ENCODE results near the gene SEMA4C. TPM values are rescaled to one million over a fixed set of nuclear protein-coding genes. Genes with fewer than 3 reads are reported as not detected.

Gene SEMA4C
- total and polyA plus RNA-seq, 11 donors: 11.7 to 29.6 (median 20.6) TPM

GRCh38 chr2:96856776-96857666 lies 12.9 kb downstream of the SEMA4C start:
- DNase-seq: peak in 3 of 5 donors; percentile 23 to 42 (median 37)
- ATAC-seq: peak in 1 of 4 donors; percentile 2
- no peak for TF ChIP-seq POLR2A (IDR thresholded peaks at IDR 0.05)
- TF ChIP-seq CTCF (IDR thresholded peaks at IDR 0.05): no peak
- no peaks in the 10 kb centered on the region for H3K27me3 ChIP-seq
- H3K9me3 ChIP-seq: no peaks in the 10 kb centered on the region
- intact Hi-C loops (cut with DNase I): loop anchor here in 3 of 10 donors (2.0 to 10.0 kb wide), 4 partner anchors 48 to 255 kb away; partner anchors contain the start of gene ANKRD36 (in 1 of the 3)
- 17 to 25% (median 20%) methylated on average over 18 to 27 of the region's 27 CpGs for WGBS, 4 donors
- H3K4me3 ChIP-seq: peak overlapping the region; percentile 54 to 97 (median 80)
- H3K36me3 ChIP-seq: peaks cover 0 to 50% (median 39%) of the 10 kb centered on the region in 9 donors
- peak overlapping the region; percentile 16 to 88 (median 80) for H3K27ac ChIP-seq
- peaks cover 0 to 47% (median 36%) of the 10 kb centered on the region in 12 donors for H3K4me1 ChIP-seq

- Histone ChIP-seq H3K27ac (no peak overlapping the region), H3K27me3 (no peaks in the 10 kb centered on the region), H3K36me3 (peaks cover 0 to 62% (median 56%) of the 10 kb centered on the region in 9 donors), H3K4me1 (peaks cover 0 to 18% (median 12%) of the 10 kb centered on the region in 12 donors), H3K9me3 (no peaks in the 10 kb centered on the region), H3K4me3 (no peak overlapping the region)
- 93 to 96% (median 95%) methylated on average over 15 of the region's 15 CpGs for WGBS, 4 donors
- intact Hi-C loops (cut with DNase I): loop anchor here in 1 of 10 donors (10.0 kb wide), 1 partner anchor 51 kb away; no protein-coding TSS in a partner anchor
- DNase-seq (no peak), ATAC-seq (no peak)
- no peak for TF ChIP-seq CTCF (IDR thresholded peaks at IDR 0.05)
- TF ChIP-seq POLR2A (IDR thresholded peaks at IDR 0.05): no peak
Observed at GRCh38 chr2:96853321-96853720, 16.6 kb downstream of the SEMA4C start.

- H3K27me3 ChIP-seq: no peaks in the 10 kb centered on the region
- H3K4me3 ChIP-seq: no peak overlapping the region
- intact Hi-C loops (cut with DNase I): loop anchor here in 1 of 10 donors (10.0 kb wide), 1 partner anchor 52 kb away; no protein-coding TSS in a partner anchor
- H3K36me3 ChIP-seq: peaks cover 0 to 69% (median 63%) of the 10 kb centered on the region in 9 donors
- H3K9me3 ChIP-seq: no peaks in the 10 kb centered on the region
- DNase-seq (no peak), ATAC-seq (no peak)
- H3K27ac ChIP-seq: no peak overlapping the region
- peaks cover 0 to 17% (median 12%) of the 10 kb centered on the region in 12 donors for H3K4me1 ChIP-seq
- WGBS, 4 donors: 95 to 99% (median 95%) methylated on average over 6 of the region's 6 CpGs
- TF ChIP-seq POLR2A (IDR thresholded peaks at IDR 0.05) (no peak), CTCF (IDR thresholded peaks at IDR 0.05) (no peak)
Observed at GRCh38 chr2:96852667-96853066, 17.2 kb downstream of the SEMA4C start.

- Histone ChIP-seq H3K4me3 (no peak overlapping the region), H3K27me3 (no peaks in the 10 kb centered on the region), H3K9me3 (no peaks in the 10 kb centered on the region), H3K36me3 (peaks cover 0 to 73% (median 67%) of the 10 kb centered on the region in 9 donors), H3K4me1 (peaks cover 0 to 17% (median 4%) of the 10 kb centered on the region in 12 donors), H3K27ac (peak overlapping the region in 2 of 12 donors; percentile 24 to 50)
- intact Hi-C loops (cut with DNase I): loop anchor here in 1 of 10 donors (10.0 kb wide), 1 partner anchor 267 kb away; the partner anchor contains the start of gene ANKRD36
- DNase-seq: peak in 1 of 5 donors; percentile 27
- WGBS, 4 donors: 61 to 69% (median 67%) methylated on average over 8 to 9 of the region's 9 CpGs
- TF ChIP-seq POLR2A (IDR thresholded peaks at IDR 0.05) (no peak), CTCF (IDR thresholded peaks at IDR 0.05) (no peak)
- peak in 2 of 4 donors; percentile 6 to 53 for ATAC-seq
Observed at GRCh38 chr2:96848264-96848663, 21.6 kb downstream of the SEMA4C start.

Data from heart left ventricle (tissue), 16 donors.